GM12878 (cell line): ENCODE data around the gene RNF175. TPM values are rescaled to one million over a fixed set of nuclear protein-coding genes. Genes with fewer than 3 reads are reported as not detected.

ENCODE experiments used
- ATAC-seq: fragments of 200-7000 bp; cut with Tn5 transposase; 3 replicates; pipeline ENCODE4 v1.9.1; 2020; ENCODE audit warnings: mild to moderate bottlenecking, moderate library complexity
- BruUV-seq: library from RNA; stranded (reverse); fragments of 400-500 nt; replicated peaks from 2 replicates; lab custom pipeline; 2021; lab: Mats Ljungman, UMichigan
- CTCF ChIA-PET: fragments of 300-600 bp; sonication (Branson Sonifier 250); formaldehyde crosslinking; extraction: SDS; loops from one replicate; lab custom pipeline; 2021; ENCODE audit warnings: inconsistent platforms; lab: Yijun Ruan, JAX
- POLR2A ChIA-PET: fragments of 350-600 bp; formaldehyde crosslinking; extraction: SDS; loops from one replicate; lab custom pipeline; 2021; ENCODE audit warnings: inconsistent platforms; lab: Charles Lee
- RAD21 ChIA-PET: fragments of 300-600 bp; sonication (Branson Sonifier 250); formaldehyde crosslinking; loops from one replicate; lab custom pipeline; 2023; ENCODE audit warnings: antibody characterized with exemption; ENCODE audit not compliant: unreplicated experiment; lab: Charles Lee
- SMC1A ChIA-PET: fragments of 300-600 bp; sonication (Branson Sonifier 250); formaldehyde crosslinking; loops from one replicate; lab custom pipeline; 2023; ENCODE audit not compliant: unreplicated experiment, uncharacterized antibody; lab: Charles Lee
- DNase-seq: peaks from one replicate; pipeline ENCODE4 v3.0.0-alpha.2; 2011; ENCODE audit warnings: low read depth, low spot score
- FAIRE-seq: peaks from 3 replicates; lab custom pipeline; 2011; peaks lifted over from hg19 to GRCh38; lab: Jason Lieb, UNC
- H2AFZ ChIP-seq: 2 replicates; pipeline ENCODE4 v1.6.0; 2011; ENCODE audit warnings: low read depth, low read length, control low read depth; ENCODE audit not compliant: control insufficient read depth
- H3K27ac ChIP-seq: 2 replicates; pipeline ENCODE4 v1.5.1; 2011; ENCODE audit warnings: control low read depth; ENCODE audit not compliant: control insufficient read depth, insufficient read depth
- H3K27me3 ChIP-seq, 2 experiments: replicated peaks in 1 of 2; 2 replicates each; pipeline versions ENCODE4 v1.6.0 to v1.6.1; 2011; ENCODE audit warnings: low read length in 1 of 2; ENCODE audit not compliant: control insufficient read depth in 2 of 2, insufficient read depth in 2 of 2
- H3K36me3 ChIP-seq, 2 experiments: 2 replicates each; pipeline ENCODE4 v1.5.1; 2011; ENCODE audit warnings: low read length in 1 of 2; ENCODE audit not compliant: control insufficient read depth in 2 of 2, insufficient read depth in 2 of 2
- H3K4me1 ChIP-seq: 2 replicates; pipeline ENCODE4 v1.6.1; 2011; ENCODE audit warnings: mild to moderate bottlenecking, low read length, moderate library complexity, mixed read lengths; ENCODE audit not compliant: control insufficient read depth, insufficient read depth
- H3K4me2 ChIP-seq: 2 replicates; pipeline ENCODE4 v1.6.0; 2011; ENCODE audit warnings: control low read depth; ENCODE audit not compliant: control insufficient read depth, insufficient read depth
- H3K4me3 ChIP-seq: fragments of 200-600 bp; sonication (generic); 2 replicates; pipeline ENCODE4 v1.5.1; 2016
- H3K79me2 ChIP-seq: 2 replicates; pipeline ENCODE4 v1.6.0; 2011; ENCODE audit warnings: low read length; ENCODE audit not compliant: control insufficient read depth, insufficient read depth
- H3K9ac ChIP-seq: 2 replicates; pipeline ENCODE4 v1.8.0; 2011; ENCODE audit warnings: low read length, control low read depth, mixed read lengths; ENCODE audit not compliant: control insufficient read depth, insufficient read depth
- H3K9me3 ChIP-seq: replicated peaks from 3 replicates; pipeline ENCODE4 v1.5.1; 2011; ENCODE audit warnings: mild to moderate bottlenecking, low read length; ENCODE audit not compliant: control insufficient read depth, insufficient read depth
- H4K20me1 ChIP-seq: 2 replicates; pipeline ENCODE4 v1.6.0; 2011; ENCODE audit not compliant: control insufficient read depth, insufficient read depth
- ATF2 ChIP-seq: IDR thresholded peaks from 2 replicates; pipeline ENCODE4 v1.6.1; 2012; ENCODE audit warnings: low read length, inconsistent platforms
- BCL3 ChIP-seq: IDR thresholded peaks from 2 replicates; pipeline ENCODE4 v1.6.1; 2011; ENCODE audit warnings: borderline replicate concordance, low read depth, mild to moderate bottlenecking, moderate library complexity, low read length; ENCODE audit not compliant: insufficient read depth, poor library complexity, severe bottlenecking
- CHD1 ChIP-seq: IDR thresholded peaks from 2 replicates; pipeline ENCODE4 v1.6.1; 2012; ENCODE audit warnings: low read depth, low read length, improper control_type of control experiment
- E2F4 ChIP-seq: IDR thresholded peaks from 2 replicates; pipeline ENCODE4 v1.6.1; 2012; ENCODE audit warnings: low read depth, low read length, improper control_type of control experiment
- KAT2A ChIP-seq: conservative IDR thresholded peaks from 2 replicates; pipeline ENCODE4 v1.6.1; 2011; ENCODE audit warnings: low read depth, low read length; ENCODE audit not compliant: control insufficient read depth
- KDM1A ChIP-seq: fragments of 200-600 bp; sonication (generic); IDR thresholded peaks from 2 replicates; pipeline ENCODE4 v1.6.1; 2016; ENCODE audit warnings: borderline replicate concordance
- RAD51 ChIP-seq: fragments of 450-650 bp; IDR thresholded peaks from 2 replicates; pipeline ENCODE4 v1.6.1; 2016; ENCODE audit warnings: moderate library complexity, mild to moderate bottlenecking, inconsistent platforms
- SMAD1 ChIP-seq: fragments of 450-650 bp; IDR thresholded peaks from 2 replicates; pipeline ENCODE4 v1.6.1; 2018; ENCODE audit warnings: mild to moderate bottlenecking, low read depth; ENCODE audit not compliant: partially characterized antibody
- SREBF2 ChIP-seq: IDR thresholded peaks from 2 replicates; pipeline ENCODE4 v1.6.1; 2012; ENCODE audit warnings: mild to moderate bottlenecking, low read length
- ZBTB11 ChIP-seq: fragments of 450-650 bp; formaldehyde crosslinking; IDR thresholded peaks from 2 replicates; pipeline ENCODE4 v1.5.0; 2022; ENCODE audit warnings: mild to moderate bottlenecking, missing genetic modification characterization
- ZNF687 ChIP-seq: fragments of 450-650 bp; IDR thresholded peaks from 2 replicates; pipeline ENCODE4 v1.6.1; 2017; ENCODE audit warnings: mild to moderate bottlenecking, moderate library complexity
- WGBS: methylation state at CpG from one replicate; pipeline ENCODE4 v1.1.6; 2016; ENCODE audit warnings: low lambda C conversion rate; ENCODE audit not compliant: insufficient replicate concordance, insufficient coverage; ENCODE audit errors: missing lambda C conversion rate; 5-methylcytosine and 5-hydroxymethylcytosine counted together
- in situ Hi-C: fragments of 300-500 bp; cut with MboI; formaldehyde crosslinking; loops from 9 replicates; pipeline ENCODE4 v1.14.3; 2018; ENCODE audit warnings: mixed read lengths
- intact Hi-C: fragments of 100-400 bp; cut with micrococcal nuclease; formaldehyde crosslinking; loops from one replicate; pipeline ENCODE4 v1.14.2; 2022; ENCODE audit not compliant: unreplicated experiment
- polyA plus RNA-seq, 11 experiments: library from polyadenylated mRNA; depleted of rRNA in 4 of 11; unstranded in 6 of 11; stranded (reverse) in 5 of 11; fragments of >200 nt; fragmentation: Nextera tagmentation in 4 of 11; fragmentation: Illumina TruSeq in 1 of 11; extraction: Ambion mirVana in 4 of 11; extraction: Trizol in 1 of 11; gene quantifications; 1 replicate in 1 of 11; 2 replicates in 10 of 11; pipeline versions ENCODE4 v1.2.1 to v1.2.3, GENCODE V29; 2011 to 2016; ENCODE audit warnings: inconsistent platforms in 2 of 11, missing spikeins in 2 of 11, low read depth in 1 of 11
- total RNA-seq, 4 experiments: library from RNA; depleted of rRNA in 3 of 4; stranded (reverse); fragments of >200 nt in 3 of 4; fragmentation: Illumina TruSeq in 1 of 4; extraction: Trizol in 1 of 4; gene quantifications; 2 replicates each; pipeline versions ENCODE4 v1.2.1 to v1.2.3, GENCODE V29; 2013 to 2021

Gene RNF175
- total and polyA plus RNA-seq, 10 of the 15 experiments (the other 5 are each of a cell fraction or from before 2014, with no cell fraction given): not detected

GRCh38 chr4:153725136-153725830 is 34.5 kb downstream of the RNF175 start:
- WGBS: 62% methylated on average over 5 of the region's 5 CpGs
- RAD21 ChIA-PET: no interaction called here
- SMC1A ChIA-PET: interaction anchor here (1.0 kb wide), 1 partner anchor 8 kb away, joined by 3 read pairs; no protein-coding TSS in a partner anchor
- TF ChIP-seq CHD1 (no peak), ATF2 (no peak), KDM1A (no peak), ZNF687 (no peak), KAT2A (no peak), ZBTB11 (no peak), SMAD1 (no peak), BCL3 (no peak), SREBF2 (no peak), E2F4 (no peak), RAD51 (no peak)

More at GRCh38 chr4:153725136-153725830, 34.5 kb downstream of the RNF175 start:
- BruUV-seq: no TSS peak
- Histone ChIP-seq H3K27ac (no peak overlapping the region), H3K9ac (no peak overlapping the region), H3K9me3 (no peaks in the 10 kb centered on the region), H3K4me2 (no peak overlapping the region), H3K27me3 (peaks cover 0 to 2% of the 10 kb centered on the region in 2 experiments; a peak in 1 of 4 replicates), H3K79me2 (no peaks in the 10 kb centered on the region), H3K4me1 (peaks cover 9% of the 10 kb centered on the region; the same call in 1 of the 2 replicates), H3K4me3 (no peak overlapping the region), H2AFZ (no peak overlapping the region), H3K36me3 (no peaks in the 10 kb centered on the region), H4K20me1 (no peaks in the 10 kb centered on the region)
- intact Hi-C loops (no loop called here), in situ Hi-C loops (no loop called here)
- FAIRE-seq: no peak
- no peak for ATAC-seq
- ChIA-PET CTCF (interaction anchor here (1.1 to 1.9 kb wide), 2 partner anchors 25 to 82 kb away, joined by 4 to 7 read pairs; no protein-coding TSS in a partner anchor), POLR2A (no interaction called here)
- DNase-seq: no peak
